ENCODE data around the gene TMEM61.

Gene TMEM61

DNA sequence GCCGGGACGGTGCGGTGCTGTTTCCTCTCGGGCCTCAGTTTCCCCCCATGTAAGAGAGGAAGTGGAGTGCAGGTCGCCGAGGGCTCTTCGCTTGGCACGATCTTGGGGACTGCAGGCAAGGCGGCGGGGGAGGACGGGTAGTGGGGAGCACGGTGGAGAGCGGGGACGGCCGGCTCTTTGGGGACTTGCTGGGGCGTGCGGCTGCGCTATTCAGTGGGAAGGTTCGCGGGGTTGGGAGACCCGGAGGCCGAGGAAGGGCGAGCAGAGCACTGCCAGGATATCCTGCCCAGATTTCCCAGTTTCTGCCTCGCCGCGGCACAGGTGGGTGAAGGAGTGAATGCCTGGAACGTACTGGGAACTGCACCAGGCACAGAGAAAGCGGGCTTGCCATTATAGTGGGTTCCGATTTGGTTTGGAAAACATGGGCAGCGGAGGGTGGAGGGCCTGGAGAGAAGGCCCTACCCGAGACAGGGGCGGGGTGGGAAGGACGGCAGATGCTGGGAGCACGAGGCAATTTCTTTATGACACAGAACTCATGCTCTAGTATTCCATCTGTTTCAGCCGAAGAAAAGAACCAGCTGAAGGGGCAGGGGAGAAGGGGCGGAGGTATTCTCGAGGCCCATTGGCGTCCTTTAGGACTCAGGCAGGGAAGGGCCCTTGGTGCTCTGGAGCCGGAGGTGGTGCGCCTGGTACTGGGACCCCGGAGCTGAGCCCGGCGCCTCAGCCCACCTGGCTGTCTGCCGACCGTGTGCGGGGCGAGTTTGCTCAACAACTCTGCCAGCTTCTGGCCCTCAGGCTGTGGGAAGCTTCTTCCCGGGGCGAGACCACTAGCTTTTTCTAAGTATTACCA lies 59.9 kb downstream of the TMEM61 start:
- no peak for DNase-seq

DNA sequence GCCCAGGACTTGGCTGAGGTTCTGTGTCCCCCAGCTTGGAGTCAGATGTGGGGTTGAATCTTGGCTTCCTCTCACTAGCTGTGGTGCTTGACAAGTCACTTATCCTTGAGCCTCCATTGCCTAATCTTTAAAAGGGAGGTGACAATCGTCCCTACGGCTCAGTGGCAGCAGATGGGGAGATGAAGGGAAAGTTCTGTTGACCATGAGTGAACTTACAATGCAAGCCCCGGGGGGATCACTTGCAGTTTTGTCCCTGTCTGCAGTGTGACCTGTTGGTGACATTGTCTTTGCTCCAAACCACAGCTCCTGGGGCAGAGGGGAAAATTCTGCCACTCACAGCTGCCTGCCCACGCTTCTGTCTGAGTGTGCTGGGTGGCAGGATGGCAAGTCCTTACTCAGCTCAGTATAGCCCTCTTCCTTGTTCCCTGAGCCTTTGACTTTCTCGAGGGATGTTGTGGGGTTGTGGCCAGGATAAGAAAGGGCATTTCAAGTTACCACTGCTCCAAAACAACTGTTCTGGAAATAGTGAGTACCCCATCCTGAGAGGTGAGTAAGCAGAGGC lies 60.6 kb downstream of the TMEM61 start:
- no peak for DNase-seq

DNA sequence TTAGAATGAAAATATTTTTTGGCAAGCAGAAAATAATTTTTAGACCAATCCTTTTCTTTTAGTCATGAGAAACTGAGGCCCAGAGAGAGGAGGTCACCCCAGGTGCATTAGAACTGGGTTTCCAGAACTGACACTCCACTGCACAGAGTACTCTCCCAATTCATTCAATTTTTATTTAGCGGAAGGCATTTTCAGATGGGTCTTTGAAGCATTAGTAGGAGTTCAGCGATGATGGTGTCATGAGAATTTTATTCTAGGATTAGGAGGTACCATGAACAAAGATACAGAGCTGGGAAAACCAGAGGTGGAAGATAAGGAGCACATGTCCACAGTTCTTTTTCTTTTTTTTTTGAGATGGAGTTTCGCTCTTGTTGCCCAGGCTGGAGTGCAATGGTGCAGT lies 61.2 kb downstream of the TMEM61 start:
- DNase-seq: no peak

All from COR-L47 (cell line).